ENCODE data around the gene ZP4.

- TF ChIP-seq EZH2phosphoT487 (IDR thresholded peaks at IDR 0.05; ENCODE audit: borderline replicate concordance) = no peak
- TF ChIP-seq CTCF (IDR thresholded peaks at IDR 0.05 in 2 of 3, conservative IDR thresholded peaks at IDR 0.05 in 1 of 3; ENCODE audit: borderline replicate concordance in 1 of 3, insufficient read depth in 1 of 3, low read depth in 2 of 3, low read length in 2 of 3) = no peak
- no peak for TF ChIP-seq ZBTB33 (IDR thresholded peaks at IDR 0.05; ENCODE audit: extremely low read depth, insufficient replicate concordance, low read length)
- no peak for TF ChIP-seq FOSL1 (IDR thresholded peaks at IDR 0.05; ENCODE audit: low read depth)
- TF ChIP-seq MAX (IDR thresholded peaks at IDR 0.05) = no peak
- no peak for TF ChIP-seq POLR2A (IDR thresholded peaks at IDR 0.05; ENCODE audit: borderline replicate concordance, extremely low read depth, insufficient read depth, insufficient read length)
Observed at GRCh38 chr1:237921306-237921705, 30.6 kb upstream of the ZP4 start.

Measured in HCT116 (cell line).